ENCODE measurements around the gene MVD. TPM values are rescaled to one million over a fixed set of nuclear protein-coding genes. Genes with fewer than 3 reads are reported as not detected.
A peak's percentile ranks its signal among the peaks of the same experiment; 100 is the strongest.

MVD gene
- total and polyA plus RNA-seq, 10 donors, result 24.1 to 74.9 (median 37.1) TPM

GRCh38 chr16:88647178-88648070 is 15.5 kb downstream of the MVD start:
- peaks cover 30 to 100% (median 66%) of the 10 kb centered on the region in 6 donors for H3K4me1 ChIP-seq
- peak; percentile 81 for DNase-seq

GRCh38 chr16:88646345-88647034 is 16.4 kb downstream of the MVD start:
- DNase-seq, result peak; percentile 72
- H3K36me3 ChIP-seq, result peaks cover 0 to 81% (median 48%) of the 10 kb centered on the region in 6 donors
- TF ChIP-seq CTCF (IDR thresholded peaks at IDR 0.05 in 8 of 11, conservative IDR thresholded peaks at IDR 0.05 in 3 of 11) (no peak), POLR2AphosphoS5 (IDR thresholded peaks at IDR 0.05) (peak in 2 of 3 donors; percentile 7 to 30), POLR2A (IDR thresholded peaks at IDR 0.05) (no peak)
- no peaks in the 10 kb centered on the region for H3K9me3 ChIP-seq
- H3K27ac ChIP-seq, result peak overlapping the region in 2 of 8 donors; percentile 97 to 98
- no peaks in the 10 kb centered on the region for H3K27me3 ChIP-seq (replicated peaks in 1 of 7)
- intact Hi-C loops (cut with DNase I; ENCODE audit: low total_unique reads), result no loop called here
- no peak overlapping the region for H3K4me3 ChIP-seq
- H3K4me1 ChIP-seq, result peaks cover 23 to 97% (median 60%) of the 10 kb centered on the region in 6 donors
- WGBS, 5 donors, result 86 to 94% (median 92%) methylated on average over 19 to 28 of the region's 28 CpGs

More at GRCh38 chr16:88647178-88648070, 15.5 kb downstream of the MVD start:
- Histone ChIP-seq H3K4me3 (peak overlapping the region in 3 of 8 donors; percentile 82 to 97 (median 93)), H3K9me3 (no peaks in the 10 kb centered on the region), H3K36me3 (peaks cover 0 to 78% (median 48%) of the 10 kb centered on the region in 6 donors), H3K27me3 (replicated peaks in 1 of 7) (no peaks in the 10 kb centered on the region), H3K27ac (peak overlapping the region in 4 of 8 donors; percentile 8 to 99 (median 98))
- TF ChIP-seq POLR2AphosphoS5 (IDR thresholded peaks at IDR 0.05) (peak in 2 of 3 donors; percentile 2 to 66), CTCF (IDR thresholded peaks at IDR 0.05 in 8 of 11, conservative IDR thresholded peaks at IDR 0.05 in 3 of 11) (no peak), POLR2A (IDR thresholded peaks at IDR 0.05) (no peak)
- intact Hi-C loops (cut with DNase I; ENCODE audit: low total_unique reads), result no loop called here
- WGBS, 5 donors, result 91 to 94% (median 92%) methylated on average over 9 to 22 of the region's 22 CpGs

- no peak overlapping the region for H3K4me3 ChIP-seq
- WGBS, 5 donors, result 86 to 93% (median 89%) methylated on average over 19 to 23 of the region's 23 CpGs
- H3K4me1 ChIP-seq, result peaks cover 20 to 97% (median 58%) of the 10 kb centered on the region in 6 donors
- H3K9me3 ChIP-seq, result no peaks in the 10 kb centered on the region
- TF ChIP-seq POLR2A (IDR thresholded peaks at IDR 0.05), result no peak
- peak in 2 of 3 donors; percentile 28 to 67 for TF ChIP-seq POLR2AphosphoS5 (IDR thresholded peaks at IDR 0.05)
- H3K36me3 ChIP-seq, result peaks cover 0 to 81% (median 48%) of the 10 kb centered on the region in 6 donors
- intact Hi-C loops (cut with DNase I; ENCODE audit: low total_unique reads), result no loop called here
- DNase-seq, result peak; percentile 74
- H3K27me3 ChIP-seq (replicated peaks in 1 of 7), result peaks cover 0 to 3% (median under 1%) of the 10 kb centered on the region in 7 donors
- no peak overlapping the region for H3K27ac ChIP-seq
Measured at GRCh38 chr16:88645941-88646340, 16.9 kb downstream of the MVD start.

GRCh38 chr16:88645455-88645854 is 17.4 kb downstream of the MVD start:
- no peak for TF ChIP-seq CTCF (IDR thresholded peaks at IDR 0.05 in 8 of 11, conservative IDR thresholded peaks at IDR 0.05 in 3 of 11)
- TF ChIP-seq POLR2AphosphoS5 (IDR thresholded peaks at IDR 0.05), result peak in 1 of 3 donors; percentile 12
- Histone ChIP-seq H3K36me3 (peaks cover 0 to 81% (median 48%) of the 10 kb centered on the region in 6 donors), H3K9me3 (no peaks in the 10 kb centered on the region), H3K4me1 (peaks cover 20 to 97% (median 60%) of the 10 kb centered on the region in 6 donors), H3K27ac (no peak overlapping the region), H3K27me3 (replicated peaks in 1 of 7) (peaks cover 0 to 8% (median 5%) of the 10 kb centered on the region in 7 donors), H3K4me3 (no peak overlapping the region)
- no peak for DNase-seq
- 91 to 96% (median 94%) methylated on average over 16 of the region's 16 CpGs for WGBS, 5 donors
- intact Hi-C loops (cut with DNase I; ENCODE audit: low total_unique reads), result no loop called here

Data from spleen (tissue), 11 donors.